GM21528 (cell line): ENCODE data around the gene WDR82.

Experiments used
- ATAC-seq: cut with Tn5 transposase; IDR thresholded peaks from one replicate; pipeline ENCODE4 v1.9.1; 2021; ENCODE audit warnings: mild to moderate bottlenecking, moderate library complexity; ENCODE audit not compliant: unreplicated experiment, low FRiP score

WDR82 gene

GRCh38 chr3:52278510-52279069 lies at the start of gene WDR82:
TSS of gene WDR82 (minus strand) at chr3:52278649. CDS start at chr3:52278361, 288 bp downstream.
- ATAC-seq, result peak; percentile 79

DNA sequence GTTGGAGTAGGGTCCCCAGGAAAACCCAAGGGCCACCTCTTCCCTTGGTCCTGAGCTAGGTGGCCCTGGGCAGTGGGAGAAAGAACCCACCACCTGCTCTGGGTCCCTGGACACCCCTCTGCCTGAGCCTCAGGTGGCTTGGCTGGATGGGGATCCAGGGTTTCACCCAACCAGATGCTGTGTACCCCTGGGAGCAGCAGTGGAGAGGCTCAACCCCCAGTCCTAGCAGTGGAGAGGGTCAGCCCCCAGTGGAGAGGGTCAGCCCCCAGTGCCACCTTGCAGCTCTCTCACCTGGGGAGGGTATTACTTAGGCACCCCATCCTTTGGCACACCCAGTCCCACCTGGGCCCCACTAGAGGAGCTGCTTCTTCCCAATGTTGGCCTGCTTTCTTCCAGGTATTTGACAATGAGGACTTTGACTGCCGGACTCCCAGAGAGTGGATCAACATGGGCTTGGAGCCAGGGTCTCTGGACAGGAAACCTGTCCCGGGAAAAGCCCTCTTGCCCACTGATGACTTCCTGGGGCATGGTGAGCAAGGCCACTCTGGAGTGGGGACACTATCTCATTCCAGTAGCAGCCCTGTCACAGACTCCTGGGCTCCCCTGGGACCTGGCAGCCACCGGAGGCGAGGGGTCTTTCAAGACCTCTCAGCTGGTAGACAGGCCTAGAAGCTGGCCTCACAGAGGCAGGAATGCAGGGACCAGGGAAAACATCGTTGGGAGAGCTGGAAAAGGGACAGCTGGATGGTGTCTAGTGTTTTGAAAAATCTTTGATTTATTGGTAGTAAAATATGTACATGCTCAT lies 49.2 kb upstream of the WDR82 start:
- ATAC-seq, result no peak

GRCh38 chr3:52326976-52327375 lies 48.5 kb upstream of the WDR82 start:
- no peak for ATAC-seq

DNA sequence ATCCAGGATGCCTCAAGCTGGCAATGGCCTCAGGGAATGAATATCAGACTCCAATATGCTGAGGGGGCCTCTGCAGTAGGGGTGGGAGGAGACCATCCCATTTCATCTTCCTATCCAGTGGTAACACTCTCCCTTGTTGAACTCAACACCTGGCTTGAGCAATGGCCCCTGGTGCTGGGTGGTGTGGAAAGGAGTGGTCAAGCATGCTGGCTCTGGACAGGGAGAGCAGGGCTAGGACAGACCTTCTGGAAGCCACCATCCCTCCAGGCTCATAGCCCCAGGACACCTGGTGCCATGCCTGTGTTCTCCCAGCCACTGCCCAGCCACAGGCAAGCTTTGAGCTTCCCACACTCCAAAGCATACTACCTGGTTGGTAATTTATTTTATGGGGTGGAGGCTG lies 47.2 kb upstream of the WDR82 start:
- no peak for ATAC-seq

DNA sequence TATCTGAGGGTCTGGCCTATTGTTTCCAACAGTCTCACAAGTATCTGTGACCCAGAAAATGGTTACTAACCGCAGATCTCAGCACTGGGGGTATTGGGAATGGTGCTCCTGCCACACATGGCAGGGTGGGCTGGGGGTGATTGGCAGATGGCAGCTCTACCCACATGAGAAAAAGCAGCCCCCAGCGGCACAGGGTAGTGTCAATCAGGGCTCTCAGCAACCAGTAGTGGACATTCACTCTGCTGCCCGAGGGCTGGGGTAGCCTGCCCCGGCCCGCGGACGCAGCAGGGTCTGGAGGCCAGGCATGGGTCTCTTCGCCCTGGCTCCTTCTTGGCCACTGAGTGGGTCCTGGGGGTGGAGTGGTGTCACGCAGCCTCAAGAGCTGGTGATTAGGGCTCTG lies 46.2 kb upstream of the WDR82 start:
- no peak for ATAC-seq

- ATAC-seq, result no peak
Observed at GRCh38 chr3:52323526-52324295, 45.3 kb upstream of the WDR82 start.

DNA sequence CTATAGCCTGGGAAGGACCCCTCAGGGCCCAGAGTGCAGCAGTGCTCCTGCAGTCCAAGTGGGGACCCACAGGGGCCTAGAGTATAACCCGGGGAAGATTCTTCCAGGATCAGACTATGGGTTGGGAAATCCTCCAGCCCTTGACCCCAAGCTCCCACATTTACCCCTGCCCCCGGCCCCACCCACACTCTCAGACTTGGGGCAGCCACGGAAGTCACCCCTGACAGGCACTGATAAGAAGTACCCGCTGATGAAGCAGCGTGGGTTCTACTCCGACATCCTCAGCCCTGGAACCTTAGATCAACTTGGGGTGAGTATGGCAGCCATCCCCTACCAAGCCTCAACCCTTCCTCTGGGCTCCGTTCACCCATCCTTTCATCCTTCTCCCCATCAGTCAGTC lies 44.0 kb upstream of the WDR82 start:
- no peak for ATAC-seq

DNA sequence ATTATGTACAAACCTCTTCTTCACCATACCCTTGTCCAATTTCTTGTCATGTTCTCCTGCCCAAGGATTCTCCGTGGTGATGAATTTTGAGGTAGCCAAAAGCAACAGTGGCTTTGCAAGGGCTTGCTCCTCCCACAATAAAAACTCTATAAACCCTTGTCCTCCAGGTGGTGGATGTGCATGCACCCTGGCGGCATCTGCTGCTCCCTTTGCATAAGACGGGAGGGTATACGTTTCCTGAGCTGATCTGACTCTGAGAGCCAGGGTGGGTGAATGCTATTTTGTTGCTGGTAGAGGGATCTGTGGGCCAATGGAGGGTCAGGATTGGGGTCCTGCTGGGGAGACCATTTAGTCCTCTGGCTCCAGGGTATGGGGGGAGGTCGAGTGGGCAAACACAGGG lies 43.0 kb upstream of the WDR82 start:
- no peak for ATAC-seq

DNA sequence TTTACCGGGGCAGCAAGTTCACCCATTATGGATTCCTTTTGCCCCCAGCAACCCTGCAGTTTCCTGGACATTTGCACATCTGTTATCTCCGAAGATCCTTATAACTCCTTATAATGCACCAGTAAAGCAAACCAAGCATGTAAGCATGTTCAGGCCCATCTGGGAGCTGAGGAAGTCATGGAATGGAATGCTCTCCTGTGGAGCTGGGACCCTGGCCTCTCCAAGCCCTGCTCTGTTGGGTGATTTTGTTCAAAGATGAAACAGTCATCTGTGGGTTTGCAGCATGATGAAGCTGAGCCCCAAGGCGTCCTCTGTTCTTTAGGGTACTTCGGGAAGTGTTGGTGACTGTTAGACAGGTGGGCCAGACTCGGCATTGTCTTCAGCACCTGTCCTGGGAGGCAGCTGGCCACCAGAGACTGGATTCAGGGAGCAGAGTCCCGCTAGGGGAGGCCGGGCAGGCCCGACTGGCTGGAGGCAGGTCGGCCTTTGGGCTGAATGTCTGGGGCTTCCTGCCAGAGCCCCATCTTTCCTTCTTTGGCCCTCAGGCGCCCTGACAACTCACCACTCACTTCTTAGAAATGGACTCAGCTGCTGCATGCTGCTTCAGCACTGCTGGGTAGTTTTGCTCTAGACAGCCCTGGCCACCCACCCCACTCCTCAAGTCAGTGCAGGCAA lies 41.6 kb upstream of the WDR82 start:
- ATAC-seq, result no peak

DNA sequence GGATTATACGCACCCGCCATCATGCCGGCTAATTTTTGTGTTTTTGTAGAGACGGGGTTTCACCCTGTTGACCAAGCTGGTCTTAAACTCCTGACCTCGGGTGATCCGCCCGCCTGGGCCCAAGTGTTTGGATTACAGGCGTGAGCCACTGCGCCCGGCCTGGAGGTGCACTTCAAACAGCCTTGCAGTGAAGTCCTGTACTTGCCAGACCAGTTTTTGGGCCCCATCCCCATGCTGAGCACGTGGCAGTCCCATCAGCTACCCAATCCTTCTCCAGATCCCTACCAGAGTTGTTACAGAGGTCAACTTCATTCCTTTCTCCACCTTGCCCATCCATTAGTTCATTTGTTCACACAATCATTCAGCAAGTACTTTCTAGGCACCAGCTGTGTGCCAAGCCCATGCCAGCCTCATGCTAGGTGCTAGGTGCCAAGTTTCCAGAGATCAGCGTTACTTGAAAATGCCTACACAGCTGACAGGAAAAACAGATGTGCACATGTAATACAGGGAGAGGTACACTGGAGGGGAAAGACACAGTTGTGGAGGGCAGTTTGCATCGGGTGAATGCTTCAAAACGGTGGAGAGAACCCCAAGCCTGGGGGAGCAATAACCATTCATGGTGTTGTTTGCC lies 39.9 kb upstream of the WDR82 start:
- ATAC-seq, result no peak

DNA sequence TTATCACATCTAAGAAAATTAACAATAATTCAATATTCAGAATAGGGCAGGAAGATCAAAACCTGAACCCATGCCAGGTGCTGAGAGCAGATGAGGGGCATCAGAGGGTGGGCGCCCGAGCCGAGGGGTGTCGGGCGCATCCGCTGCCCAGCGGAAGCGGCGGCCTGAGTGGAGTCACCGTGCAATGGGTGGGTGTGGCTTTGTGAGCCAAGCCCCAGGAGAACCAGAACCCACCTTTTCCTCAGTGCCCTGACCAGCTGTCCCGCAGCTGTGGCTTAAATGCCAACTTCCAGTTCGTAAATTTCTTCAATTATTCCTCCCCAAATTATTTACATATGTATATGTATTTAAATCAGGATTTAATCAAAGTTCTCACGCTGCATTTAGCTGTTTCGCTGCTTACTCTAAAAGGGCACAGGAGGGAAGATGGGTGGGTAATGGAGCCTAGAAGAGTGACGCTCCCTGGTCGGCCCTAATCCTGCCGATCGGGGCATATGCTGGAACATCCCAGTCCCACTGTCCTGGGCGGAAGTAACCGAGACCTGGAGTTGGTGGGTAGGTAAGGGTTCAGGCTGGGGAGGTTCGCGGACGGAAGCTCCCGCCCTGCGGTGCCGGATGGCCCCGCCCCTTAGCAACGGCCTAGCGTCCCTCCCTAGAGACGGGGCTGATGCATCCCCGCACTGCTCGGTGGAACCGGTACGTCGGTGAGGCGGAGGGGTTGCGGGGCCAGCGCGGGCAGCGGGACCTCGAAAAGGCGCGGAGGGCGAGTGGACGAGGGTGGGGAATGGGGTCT lies 39.0 kb upstream of the WDR82 start:
- ATAC-seq, result no peak

DNA sequence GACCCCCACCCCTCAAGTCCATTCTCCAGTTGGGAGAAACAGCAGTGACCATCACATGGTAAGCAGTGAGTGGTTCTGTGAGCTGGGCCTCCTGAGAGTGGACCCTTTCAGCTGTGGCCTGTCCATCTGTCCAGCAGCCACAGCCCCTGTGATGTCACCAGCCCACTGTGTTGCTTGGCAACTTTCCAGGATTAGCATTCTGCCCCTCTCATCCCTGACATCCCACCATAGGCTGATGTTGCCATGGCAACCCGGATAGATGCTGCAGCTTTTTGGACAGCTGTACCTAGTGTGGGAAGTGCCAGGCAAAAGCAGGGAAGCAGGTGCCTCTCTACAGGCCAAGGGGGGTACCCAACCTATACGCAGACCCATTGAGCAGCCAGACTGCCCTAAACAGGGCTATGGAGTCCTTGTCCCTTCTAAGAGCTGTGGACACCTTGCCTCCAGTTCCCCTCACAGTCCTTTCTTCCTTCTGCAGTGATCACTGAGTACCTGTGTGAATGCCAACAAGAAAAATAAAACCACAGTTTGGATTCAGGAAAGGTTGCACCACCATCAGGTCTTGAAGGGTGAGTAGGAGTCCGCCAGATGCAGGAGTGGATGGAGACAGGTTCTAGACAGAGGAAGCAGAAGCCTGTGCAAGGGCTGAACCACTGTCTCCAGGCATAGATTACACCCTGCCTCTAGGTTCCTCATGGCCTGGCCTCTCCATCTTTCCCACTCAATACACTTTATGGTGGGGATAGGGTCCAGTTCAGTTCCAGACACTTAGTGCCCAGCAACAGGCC lies 37.7 kb upstream of the WDR82 start, which contains the start of gene DNAH1:
Gene DNAH1 (plus strand): TSS at position 343 of the 788 bp plus-strand sequence. CDS start 6,124 bp downstream, outside the sequence.
- no peak for ATAC-seq

- ATAC-seq, result no peak
Observed at GRCh38 chr3:52315006-52315405, 36.6 kb upstream of the WDR82 start.

- ATAC-seq, result no peak
Observed at GRCh38 chr3:52314489-52314888, 36.0 kb upstream of the WDR82 start.

GRCh38 chr3:52313774-52314188 lies 35.3 kb upstream of the WDR82 start:
- peak; percentile 88 for ATAC-seq

- ATAC-seq, result no peak
Observed at GRCh38 chr3:52313188-52313773, 34.8 kb upstream of the WDR82 start.

- ATAC-seq, result no peak
Observed at GRCh38 chr3:52311576-52312119, 33.2 kb upstream of the WDR82 start.
